GM21526 (cell line): Measurements from ENCODE around the gene ZFYVE21.

Source experiments
- ATAC-seq: cut with Tn5 transposase; IDR thresholded peaks from one replicate; pipeline ENCODE4 v1.9.1; 2021; ENCODE audit warnings: moderate library complexity; ENCODE audit not compliant: unreplicated experiment, low FRiP score

The ZFYVE21 gene

GRCh38 chr14:103735439-103735814, 19.8 kb downstream of the ZFYVE21 start:
- no peak for ATAC-seq

GRCh38 chr14:103735815-103736545, 20.4 kb downstream of the ZFYVE21 start:
- ATAC-seq: no peak

DNA sequence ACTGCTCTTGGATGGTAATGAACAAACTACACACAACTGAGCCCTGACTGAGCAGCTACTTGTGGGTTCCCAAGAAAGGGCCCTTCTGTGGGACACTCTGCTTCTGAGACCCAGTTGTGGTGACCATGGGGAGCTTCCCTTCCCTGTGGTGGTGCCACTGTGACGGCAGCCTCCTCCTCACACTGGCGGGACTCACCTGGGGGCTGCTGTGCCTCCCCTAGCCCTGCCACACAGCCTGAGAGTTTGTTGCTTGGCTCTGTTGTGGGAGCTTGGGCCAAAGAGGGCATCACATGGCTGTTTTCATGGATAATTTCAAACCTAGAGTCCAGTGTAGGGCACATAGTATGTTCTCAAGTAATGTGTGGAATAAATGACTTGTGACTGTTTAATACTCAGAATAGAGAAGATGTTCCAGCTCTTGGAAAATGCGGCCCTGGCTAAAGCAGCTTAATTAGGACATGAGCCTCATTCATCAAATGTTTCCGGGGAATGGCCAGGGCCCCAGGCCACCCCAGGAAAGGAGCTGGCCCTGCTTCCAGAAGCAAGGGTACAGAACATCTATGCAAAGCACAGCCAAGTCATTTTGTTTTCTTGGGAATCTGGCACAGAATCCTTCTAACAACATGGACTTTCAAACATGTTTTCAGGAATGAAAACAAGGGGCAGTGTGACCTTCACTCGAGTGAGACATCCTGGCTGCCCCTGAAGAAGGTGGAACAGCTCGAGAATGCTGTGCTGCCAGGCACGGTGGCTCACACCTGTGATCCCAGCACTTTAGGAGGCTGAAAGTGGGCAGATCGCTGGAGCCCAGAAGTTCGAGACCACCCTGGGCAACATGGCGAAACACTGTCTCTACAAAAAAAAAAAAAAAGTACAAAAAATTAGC, 21.2 kb downstream of the ZFYVE21 start:
- no peak for ATAC-seq

DNA sequence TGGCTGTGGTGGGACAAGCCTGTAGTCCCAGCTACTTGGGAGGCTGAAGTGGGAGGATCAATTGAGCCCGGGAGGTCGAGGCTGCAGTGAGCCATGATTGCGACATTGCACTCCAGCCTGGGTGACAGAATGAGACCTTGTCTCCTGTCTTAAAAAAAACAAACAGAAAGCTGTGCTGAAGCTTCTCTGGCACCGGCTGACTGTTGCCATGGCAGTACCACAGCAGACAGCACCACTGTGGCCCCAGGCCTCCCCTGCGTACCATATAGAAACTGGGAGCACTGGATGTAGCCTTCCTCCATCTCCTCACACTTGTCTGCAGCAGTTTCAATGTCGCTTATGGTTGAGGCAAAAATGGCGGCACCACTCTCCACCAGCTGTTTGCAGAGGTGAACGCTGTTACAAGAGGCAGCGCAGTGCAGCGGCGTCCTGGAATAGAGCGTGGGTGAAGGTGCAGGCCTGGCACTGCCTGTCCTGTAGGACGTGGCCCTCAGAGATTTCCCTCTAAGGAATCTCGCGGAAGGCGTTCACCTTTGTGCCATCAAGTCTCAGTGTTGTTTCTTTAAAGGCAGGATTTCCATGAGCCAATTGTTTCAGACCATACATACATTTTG, 21.9 kb downstream of the ZFYVE21 start:
- no peak for ATAC-seq

- no peak for ATAC-seq
Measured at GRCh38 chr14:103738166-103738565, 22.6 kb downstream of the ZFYVE21 start.

- ATAC-seq: no peak
Measured at GRCh38 chr14:103738701-103739451, 23.3 kb downstream of the ZFYVE21 start.

- no peak for ATAC-seq
Measured at GRCh38 chr14:103739466-103739792, 23.8 kb downstream of the ZFYVE21 start.

GRCh38 chr14:103739793-103740501, 24.3 kb downstream of the ZFYVE21 start:
- ATAC-seq: no peak

GRCh38 chr14:103740991-103741689, 25.5 kb downstream of the ZFYVE21 start:
- no peak for ATAC-seq

DNA sequence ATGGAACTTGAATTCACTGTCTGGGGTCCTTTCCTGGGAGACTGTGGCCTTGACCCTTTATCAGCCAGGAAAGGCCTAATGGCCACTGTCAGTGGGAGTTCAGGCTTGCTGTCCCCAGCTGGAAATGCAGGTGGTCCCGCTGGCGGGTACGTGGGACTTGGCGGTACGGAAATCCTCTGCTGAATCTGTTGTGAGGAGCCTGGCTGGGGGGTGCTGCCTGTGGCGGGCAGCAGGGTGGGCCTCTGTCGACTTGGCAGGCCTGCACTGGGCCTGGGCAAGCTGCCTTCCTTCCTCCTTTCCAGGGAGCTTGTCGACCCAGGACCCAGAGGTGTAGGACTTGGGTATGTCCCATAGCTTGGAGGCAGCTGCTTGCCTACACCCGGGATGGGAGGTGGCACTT, 26.3 kb downstream of the ZFYVE21 start:
- ATAC-seq: no peak

DNA sequence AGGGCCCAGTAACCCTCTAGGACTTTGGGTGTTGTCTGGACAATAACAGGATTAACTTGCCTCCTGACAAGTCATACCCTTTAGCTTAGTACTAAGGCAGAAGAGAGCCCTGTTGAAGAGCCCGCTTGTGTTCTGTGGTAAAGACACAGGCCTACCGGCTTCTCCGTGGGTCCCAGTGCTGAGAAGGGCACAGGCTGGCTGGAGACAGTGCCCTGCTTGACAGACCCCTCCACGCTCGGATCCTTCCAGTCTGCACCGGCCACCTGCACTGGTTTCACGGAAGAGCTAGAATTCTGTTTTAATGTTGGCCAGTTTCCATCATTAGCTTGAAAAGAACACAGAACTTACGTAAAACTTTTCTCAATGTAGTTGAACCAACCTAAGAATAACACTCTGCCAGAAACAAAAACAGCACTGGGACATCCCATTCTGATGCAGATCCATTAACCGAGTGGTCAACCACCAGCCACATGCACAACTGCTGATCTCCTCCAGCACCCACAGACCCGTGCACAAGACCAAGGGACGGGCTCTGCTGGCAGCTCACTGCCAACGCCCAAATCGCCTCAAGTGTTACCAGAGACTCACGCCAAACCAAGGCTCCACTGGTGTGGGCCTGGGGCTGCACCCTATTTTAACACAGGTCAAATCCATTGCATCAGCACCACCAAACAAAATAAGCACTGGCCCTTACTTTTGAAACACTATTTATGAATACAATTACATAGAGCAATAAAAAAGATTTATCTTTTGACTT, 27.1 kb downstream of the ZFYVE21 start:
- no peak for ATAC-seq

DNA sequence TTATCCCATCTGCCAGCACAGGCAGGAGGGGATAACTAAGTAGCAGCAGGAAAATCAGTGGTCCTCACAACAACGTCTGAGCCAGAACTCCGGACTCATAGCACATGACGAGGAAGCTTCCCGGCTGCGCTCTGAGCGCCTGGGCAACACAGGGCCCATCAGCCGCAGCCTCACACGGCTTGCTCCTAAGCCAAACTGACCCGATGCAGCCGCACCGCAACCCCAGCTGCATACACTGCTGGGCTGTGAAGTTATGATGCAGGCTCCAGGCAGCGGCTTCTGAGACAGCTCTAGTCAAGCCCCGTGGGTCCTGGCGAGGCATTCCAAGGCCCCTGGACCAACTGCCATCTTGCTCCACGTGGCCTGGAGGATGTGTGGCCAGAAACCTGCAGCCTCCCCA, 28.1 kb downstream of the ZFYVE21 start:
- ATAC-seq: no peak

- no peak for ATAC-seq
Measured at GRCh38 chr14:103744621-103745395, 29.2 kb downstream of the ZFYVE21 start.

- ATAC-seq: no peak
Measured at GRCh38 chr14:103745424-103745823, 29.8 kb downstream of the ZFYVE21 start.

DNA sequence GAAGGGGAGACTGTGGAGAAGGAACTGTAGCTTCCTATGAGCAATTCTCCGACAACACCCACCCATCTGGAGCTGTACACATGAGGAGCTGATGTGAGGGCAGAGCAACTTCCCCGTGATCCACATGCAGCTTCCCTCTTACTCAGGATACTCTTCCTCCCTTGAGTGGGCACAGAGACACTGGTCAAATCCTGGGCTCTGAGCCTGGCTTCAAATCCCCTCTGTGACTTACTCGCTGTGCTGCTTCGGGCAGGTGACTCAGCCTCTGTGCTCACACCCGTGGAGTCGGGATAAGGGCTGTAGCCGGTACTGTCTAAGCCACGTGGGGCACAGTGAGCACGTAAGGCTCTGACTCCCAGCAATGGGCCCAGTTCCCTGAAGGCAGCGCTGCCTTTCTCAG, 31.1 kb downstream of the ZFYVE21 start:
- ATAC-seq: no peak

- ATAC-seq: no peak
Measured at GRCh38 chr14:103748534-103748857, 32.9 kb downstream of the ZFYVE21 start.

GRCh38 chr14:103749452-103749851, 33.8 kb downstream of the ZFYVE21 start:
- ATAC-seq: no peak

- ATAC-seq: no peak
Measured at GRCh38 chr14:103749860-103750259, 34.2 kb downstream of the ZFYVE21 start.
